Measurements from ENCODE around the gene PPID.
A peak's percentile ranks its signal among the peaks of the same experiment; 100 is the strongest.
"Not testable (repeated sequence)": the region's sequence is repeated elsewhere in the genome, so short reads cannot be mapped to it uniquely, and the experiment has no call there.

PPID gene

GRCh38 chr4:158729716-158730559, 6.7 kb upstream of the PPID start:
- peak; percentile 33 for DNase-seq

GRCh38 chr4:158728236-158728635, 5.0 kb upstream of the PPID start:
- no peak for DNase-seq

- no peak for DNase-seq
These were observed 3.4 kb upstream of the PPID start for GRCh38 chr4:158726633-158727032.

GRCh38 chr4:158724637-158725036, 1.4 kb upstream of the PPID start:
- no peak for DNase-seq

GRCh38 chr4:158722291-158722916, 792 bp downstream of the PPID start:
- no peak for DNase-seq

- no peak for DNase-seq
These were observed 1.5 kb downstream of the PPID start for GRCh38 chr4:158721680-158722079.

GRCh38 chr4:158715802-158716201, 7.4 kb downstream of the PPID start:
- no peak for DNase-seq

GRCh38 chr4:158714937-158715336, 8.3 kb downstream of the PPID start:
- DNase-seq = no peak

GRCh38 chr4:158712622-158713021, 10.6 kb downstream of the PPID start:
- DNase-seq = not testable (repeated sequence)

- no peak for DNase-seq
These were observed 12.4 kb downstream of the PPID start for GRCh38 chr4:158710814-158711213.

- no peak for DNase-seq
These were observed 18.9 kb downstream of the PPID start for GRCh38 chr4:158704274-158704673.

GRCh38 chr4:158688813-158689212, 34.4 kb downstream of the PPID start:
- DNase-seq = no peak

GRCh38 chr4:158682066-158682465, 41.1 kb downstream of the PPID start:
- no peak for DNase-seq

GRCh38 chr4:158681629-158682028, 41.6 kb downstream of the PPID start:
- no peak for DNase-seq

GRCh38 chr4:158678767-158679166, 44.4 kb downstream of the PPID start:
- DNase-seq = no peak

- DNase-seq = no peak
These were observed 47.1 kb downstream of the PPID start for GRCh38 chr4:158676076-158676475.

- DNase-seq = no peak
These were observed 49.6 kb downstream of the PPID start for GRCh38 chr4:158673633-158674032.

- peak; percentile 99 for DNase-seq
These were observed 51.0 kb downstream of the PPID start, which contains the start of gene ETFDH for GRCh38 chr4:158671915-158672806. Gene ETFDH, plus strand, starts transcription at chr4:158672296. Its CDS starts 161 bp downstream, at chr4:158672457.

- no peak for DNase-seq
These were observed 51.6 kb downstream of the PPID start, which contains the start of gene C4orf46 for GRCh38 chr4:158671665-158671914. Gene C4orf46, minus strand, starts transcription at chr4:158671887. Its CDS starts 86 bp downstream, at chr4:158671801.

- DNase-seq = no peak
These were observed 52.1 kb downstream of the PPID start for GRCh38 chr4:158670975-158671664.

- DNase-seq = no peak
These were observed 53.9 kb downstream of the PPID start for GRCh38 chr4:158669310-158669709.

GRCh38 chr4:158667651-158668198, 55.5 kb downstream of the PPID start:
- DNase-seq = no peak

- DNase-seq = no peak
These were observed 56.3 kb downstream of the PPID start for GRCh38 chr4:158666892-158667291.
